ENCODE measurements around the gene SPEG.
"Not testable (repeated sequence)": the region's sequence is repeated elsewhere in the genome, so short reads cannot be mapped to it uniquely, and the experiment has no call there.

SPEG gene

DNA sequence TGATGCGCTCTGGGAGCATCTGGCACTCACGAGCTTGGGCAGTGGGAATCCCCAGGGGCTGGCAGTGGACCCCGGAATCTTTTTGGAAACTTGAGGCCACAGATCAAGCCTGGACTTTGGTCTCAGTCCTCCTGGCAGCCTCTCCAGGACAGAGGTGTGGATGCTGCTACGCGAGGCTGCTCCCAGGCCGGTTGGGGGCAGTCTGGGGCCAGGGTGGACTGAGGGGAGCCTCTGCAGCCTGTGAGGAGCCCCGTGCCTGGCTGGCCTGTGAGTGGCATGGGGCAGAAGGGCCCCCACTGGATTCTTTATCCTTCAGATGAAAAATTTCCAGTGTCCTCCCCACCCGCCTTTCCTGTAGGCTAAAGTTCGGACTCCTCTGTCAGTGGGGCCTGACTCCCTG lies 29.2 kb upstream of the SPEG start:
- no peak for DNase-seq (ENCODE audit: low spot score)

GRCh38 chr2:219405958-219406860 lies 28.4 kb upstream of the SPEG start:
- DNase-seq (ENCODE audit: low spot score), result no peak

- peak; percentile 90 for DNase-seq (ENCODE audit: low spot score)
These were observed 27.8 kb upstream of the SPEG start for GRCh38 chr2:219406861-219407230.

DNA sequence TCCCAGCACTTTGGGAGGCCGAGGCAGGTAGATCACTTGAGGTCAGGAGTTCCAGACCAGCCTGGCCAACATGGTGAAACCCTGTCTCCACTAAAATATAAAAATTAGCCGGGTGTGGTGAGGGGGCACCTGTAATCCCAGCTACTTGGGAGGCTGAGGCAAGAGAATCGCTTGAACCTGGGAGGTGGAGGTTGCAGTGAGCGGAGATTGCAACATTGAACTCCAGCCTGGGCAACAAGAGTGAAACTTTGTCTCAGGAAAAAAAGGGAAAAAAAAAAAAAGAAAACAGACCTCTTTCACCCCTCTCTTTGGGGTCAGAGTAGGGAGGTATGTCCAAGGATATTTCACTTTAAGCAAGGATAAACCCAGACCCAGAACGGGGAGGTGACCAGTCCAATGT lies 27.3 kb upstream of the SPEG start:
- DNase-seq (ENCODE audit: low spot score), result not testable (repeated sequence)

DNA sequence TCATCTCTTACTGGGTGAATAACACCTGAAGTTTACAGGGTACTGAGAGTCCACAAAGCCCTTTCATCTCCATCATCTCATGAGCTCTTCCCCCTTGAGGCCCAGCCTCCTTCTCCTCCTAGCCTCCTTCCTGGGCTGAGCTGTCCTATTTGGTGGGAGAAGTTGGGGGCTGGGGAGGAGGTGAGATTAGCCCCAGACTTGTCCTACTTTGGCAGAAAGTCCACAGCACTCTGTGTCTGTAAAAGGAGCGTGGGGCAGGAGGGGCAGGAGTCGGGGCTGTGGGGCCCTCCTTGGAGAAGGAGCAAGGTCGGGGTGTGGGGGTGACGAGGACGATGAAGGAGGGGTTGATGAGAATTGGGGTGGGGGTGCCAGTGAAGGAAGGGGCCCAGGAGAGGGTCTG lies 26.4 kb upstream of the SPEG start:
- DNase-seq (ENCODE audit: low spot score), result no peak

DNA sequence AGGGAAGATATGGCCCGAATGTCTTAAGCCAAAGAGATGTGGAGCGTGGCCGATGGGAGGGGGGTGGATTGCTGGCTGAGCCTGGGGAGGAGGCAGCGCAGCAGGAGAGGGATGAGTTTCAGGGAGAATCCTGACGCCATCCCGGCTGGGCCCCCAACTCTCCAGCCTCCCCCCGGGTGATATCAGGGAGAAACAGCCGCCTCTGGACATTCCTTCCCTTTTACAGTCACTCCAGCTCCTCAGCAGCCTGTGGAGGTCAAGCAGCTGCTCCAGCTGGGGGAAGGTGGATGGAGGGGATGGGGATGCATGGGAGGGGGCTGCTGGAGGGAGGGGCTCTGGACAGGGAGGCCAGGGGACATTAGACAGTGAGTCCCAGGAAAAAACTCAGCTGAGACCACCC lies 26.0 kb upstream of the SPEG start:
- DNase-seq (ENCODE audit: low spot score), result no peak

- DNase-seq (ENCODE audit: low spot score), result no peak
These were observed 25.0 kb upstream of the SPEG start for GRCh38 chr2:219409619-219410018.

DNA sequence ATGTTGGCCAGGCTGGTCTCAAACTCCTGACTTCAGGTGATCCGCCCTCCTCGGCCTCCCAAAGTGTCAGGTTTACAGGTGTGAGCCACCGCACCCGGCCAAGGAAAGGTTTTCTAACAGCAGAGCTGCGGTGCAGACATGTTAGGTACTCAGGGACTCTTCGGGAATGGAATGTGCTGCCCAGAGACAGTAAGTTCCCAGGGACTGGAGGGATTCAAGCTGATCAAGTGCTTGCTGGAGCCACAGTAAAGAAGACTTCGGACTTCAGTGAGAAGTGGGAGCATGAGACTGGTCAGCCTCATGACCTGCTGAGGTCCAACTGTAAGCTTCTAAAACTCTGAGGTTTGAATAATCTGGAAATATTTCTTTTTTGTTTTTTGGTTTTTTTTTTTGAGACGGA lies 24.3 kb upstream of the SPEG start:
- DNase-seq (ENCODE audit: low spot score), result no peak

GRCh38 chr2:219414857-219415256 lies 19.8 kb upstream of the SPEG start:
- no peak for DNase-seq (ENCODE audit: low spot score)

DNA sequence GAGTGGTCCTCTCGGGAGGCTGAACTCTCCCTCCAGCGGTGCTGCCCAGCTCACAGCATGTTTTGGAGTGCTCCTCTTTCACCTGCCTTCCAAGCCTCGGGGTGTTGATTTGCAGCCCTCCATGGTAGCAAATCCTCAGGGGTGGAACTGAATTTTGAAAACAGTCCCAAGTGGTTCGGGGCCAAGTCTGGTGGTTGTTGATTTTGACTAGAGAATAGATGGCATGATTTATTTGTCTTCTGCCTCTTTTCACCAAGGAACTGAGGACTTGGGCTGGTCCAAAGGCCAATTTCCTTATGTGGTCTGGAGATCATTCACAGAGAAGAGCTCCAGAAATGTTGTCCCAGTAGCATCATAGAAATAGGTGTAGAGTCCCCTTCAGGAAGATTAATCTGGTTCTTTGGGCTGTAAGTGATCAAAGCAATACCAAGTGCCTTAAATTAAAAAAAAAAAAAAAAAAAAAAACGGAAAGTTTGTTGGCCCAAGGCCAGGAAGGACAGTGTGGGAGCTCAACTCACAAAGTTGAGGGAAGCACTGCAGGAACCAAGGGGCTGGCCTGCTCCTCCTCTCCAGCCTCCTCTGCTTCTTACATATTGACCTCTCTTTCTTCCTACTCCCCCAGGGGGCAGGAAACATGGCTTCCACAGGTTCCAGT lies 18.9 kb upstream of the SPEG start:
- no peak for DNase-seq (ENCODE audit: low spot score)

DNA sequence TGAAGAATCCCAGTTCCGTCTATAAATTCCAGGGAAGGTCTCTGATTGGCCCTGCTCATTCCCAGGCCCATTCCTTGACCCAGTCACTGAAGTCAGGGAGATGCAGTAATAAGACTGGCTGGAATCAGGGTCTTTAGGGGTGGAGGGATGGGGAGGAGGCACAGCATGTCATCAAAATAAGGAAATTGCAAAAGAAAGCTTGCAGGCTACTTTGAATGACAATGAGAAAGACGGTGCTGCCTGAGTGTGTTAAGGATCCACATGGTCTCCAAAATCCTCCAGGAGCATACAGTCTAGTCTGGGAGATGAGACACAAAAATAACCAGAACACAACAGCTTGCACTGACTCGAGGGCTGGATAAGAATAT lies 18.4 kb upstream of the SPEG start:
- no peak for DNase-seq (ENCODE audit: low spot score)

- no peak for DNase-seq (ENCODE audit: low spot score)
These were observed 17.7 kb upstream of the SPEG start for GRCh38 chr2:219416938-219417337.

DNA sequence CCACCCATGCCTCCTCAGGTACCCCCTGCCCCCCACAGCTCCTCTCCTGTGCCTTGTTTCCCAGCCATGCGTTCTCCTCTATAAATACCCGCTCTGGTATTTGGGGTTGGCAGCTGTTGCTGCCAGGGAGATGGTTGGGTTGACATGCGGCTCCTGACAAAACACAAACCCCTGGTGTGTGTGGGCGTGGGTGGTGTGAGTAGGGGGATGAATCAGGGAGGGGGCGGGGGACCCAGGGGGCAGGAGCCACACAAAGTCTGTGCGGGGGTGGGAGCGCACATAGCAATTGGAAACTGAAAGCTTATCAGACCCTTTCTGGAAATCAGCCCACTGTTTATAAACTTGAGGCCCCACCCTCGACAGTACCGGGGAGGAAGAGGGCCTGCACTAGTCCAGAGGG lies 17.3 kb upstream of the SPEG start:
- DNase-seq (ENCODE audit: low spot score), result no peak

DNA sequence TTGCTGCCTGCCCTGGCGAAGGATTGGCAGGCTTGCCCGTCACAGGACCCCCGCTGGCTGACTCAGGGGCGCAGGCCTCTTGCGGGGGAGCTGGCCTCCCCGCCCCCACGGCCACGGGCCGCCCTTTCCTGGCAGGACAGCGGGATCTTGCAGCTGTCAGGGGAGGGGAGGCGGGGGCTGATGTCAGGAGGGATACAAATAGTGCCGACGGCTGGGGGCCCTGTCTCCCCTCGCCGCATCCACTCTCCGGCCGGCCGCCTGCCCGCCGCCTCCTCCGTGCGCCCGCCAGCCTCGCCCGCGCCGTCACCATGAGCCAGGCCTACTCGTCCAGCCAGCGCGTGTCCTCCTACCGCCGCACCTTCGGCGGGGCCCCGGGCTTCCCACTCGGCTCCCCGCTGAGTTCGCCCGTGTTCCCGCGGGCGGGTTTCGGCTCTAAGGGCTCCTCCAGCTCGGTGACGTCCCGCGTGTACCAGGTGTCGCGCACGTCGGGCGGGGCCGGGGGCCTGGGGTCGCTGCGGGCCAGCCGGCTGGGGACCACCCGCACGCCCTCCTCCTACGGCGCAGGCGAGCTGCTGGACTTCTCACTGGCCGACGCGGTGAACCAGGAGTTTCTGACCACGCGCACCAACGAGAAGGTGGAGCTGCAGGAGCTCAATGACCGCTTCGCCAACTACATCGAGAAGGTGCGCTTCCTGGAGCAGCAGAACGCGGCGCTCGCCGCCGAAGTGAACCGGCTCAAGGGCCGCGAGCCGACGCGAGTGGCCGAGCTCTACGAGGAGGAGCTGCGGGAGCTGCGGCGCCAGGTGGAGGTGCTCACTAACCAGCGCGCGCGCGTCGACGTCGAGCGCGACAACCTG lies 16.3 kb upstream of the SPEG start, which contains the start of gene DES:
Gene DES, plus strand, starts transcription at position 223 of the 857 bp plus-strand sequence. Its CDS starts 86 bp downstream, at position 309.
- no peak for DNase-seq (ENCODE audit: low spot score)

DNA sequence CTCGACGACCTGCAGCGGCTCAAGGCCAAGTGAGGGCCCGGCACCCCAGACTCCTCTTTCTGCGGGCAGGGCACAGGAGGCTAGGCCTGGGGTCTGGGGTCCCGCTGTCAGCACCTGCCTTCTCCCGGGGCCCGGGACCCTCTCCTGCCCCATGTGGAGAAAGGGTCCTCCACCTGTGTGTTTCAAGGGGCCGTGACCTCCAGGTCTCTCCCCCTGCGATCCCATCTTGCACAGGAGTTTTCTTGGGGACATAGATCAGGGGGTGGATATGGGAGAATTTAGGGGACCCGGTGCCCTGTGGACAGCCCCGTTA lies 15.7 kb upstream of the SPEG start:
- no peak for DNase-seq (ENCODE audit: low spot score)

- DNase-seq (ENCODE audit: low spot score), result no peak
These were observed 15.1 kb upstream of the SPEG start for GRCh38 chr2:219419331-219420197.

DNA sequence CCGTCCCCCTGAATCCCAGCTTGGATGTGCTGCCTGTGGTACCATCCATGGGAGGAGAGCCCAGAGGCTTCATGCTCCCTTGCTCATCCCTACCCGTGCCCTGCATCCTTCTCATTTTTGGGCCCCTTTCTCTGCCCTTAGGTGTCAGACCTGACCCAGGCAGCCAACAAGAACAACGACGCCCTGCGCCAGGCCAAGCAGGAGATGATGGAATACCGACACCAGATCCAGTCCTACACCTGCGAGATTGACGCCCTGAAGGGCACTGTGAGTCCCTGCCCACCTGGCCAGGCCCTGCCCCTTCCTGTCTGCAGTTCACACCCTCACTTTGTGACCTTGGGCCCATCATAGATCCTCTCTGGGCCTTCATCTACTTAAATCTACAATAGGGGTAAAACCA lies 14.0 kb upstream of the SPEG start:
- no peak for DNase-seq (ENCODE audit: low spot score)

DNA sequence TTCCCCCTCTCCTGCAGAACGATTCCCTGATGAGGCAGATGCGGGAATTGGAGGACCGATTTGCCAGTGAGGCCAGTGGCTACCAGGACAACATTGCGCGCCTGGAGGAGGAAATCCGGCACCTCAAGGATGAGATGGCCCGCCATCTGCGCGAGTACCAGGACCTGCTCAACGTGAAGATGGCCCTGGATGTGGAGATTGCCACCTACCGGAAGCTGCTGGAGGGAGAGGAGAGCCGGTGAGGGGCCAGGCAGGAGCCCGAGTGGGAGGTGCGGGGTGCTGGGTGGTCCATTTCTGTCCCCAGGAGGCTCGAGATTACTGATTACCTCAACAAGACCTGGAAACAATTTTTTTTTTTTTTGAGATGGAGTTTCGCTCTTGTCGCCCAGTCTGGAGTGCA lies 13.3 kb upstream of the SPEG start:
- no peak for DNase-seq (ENCODE audit: low spot score)

DNA sequence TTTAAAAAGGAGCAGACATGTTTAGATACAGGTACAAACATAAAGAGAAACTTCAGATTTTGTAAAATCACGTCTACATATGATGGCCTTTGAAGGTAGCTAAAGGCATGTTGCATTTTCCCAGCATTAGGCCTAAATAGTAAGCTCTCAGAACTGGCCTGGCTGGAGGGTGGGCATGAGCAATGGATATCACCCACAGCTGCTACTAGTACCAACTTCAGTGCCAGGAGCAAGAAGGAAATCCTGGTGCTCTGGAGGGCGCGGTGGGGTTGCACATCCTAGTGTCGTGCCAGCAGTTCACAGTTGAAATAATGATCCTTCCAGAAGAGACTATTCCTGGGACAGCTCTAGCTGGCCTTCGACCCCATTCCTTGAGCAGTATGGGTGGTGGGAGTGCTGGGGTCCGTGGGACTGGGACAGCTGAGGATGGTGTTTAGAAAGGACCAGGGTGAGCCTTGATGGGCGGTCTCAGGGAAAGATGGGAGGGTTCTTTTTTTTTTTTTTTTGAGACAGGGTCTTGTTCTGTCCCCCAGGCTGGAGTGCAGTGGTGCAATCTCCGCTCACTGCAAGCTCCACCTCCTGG lies 11.6 kb upstream of the SPEG start:
- no peak for DNase-seq (ENCODE audit: low spot score)

DNA sequence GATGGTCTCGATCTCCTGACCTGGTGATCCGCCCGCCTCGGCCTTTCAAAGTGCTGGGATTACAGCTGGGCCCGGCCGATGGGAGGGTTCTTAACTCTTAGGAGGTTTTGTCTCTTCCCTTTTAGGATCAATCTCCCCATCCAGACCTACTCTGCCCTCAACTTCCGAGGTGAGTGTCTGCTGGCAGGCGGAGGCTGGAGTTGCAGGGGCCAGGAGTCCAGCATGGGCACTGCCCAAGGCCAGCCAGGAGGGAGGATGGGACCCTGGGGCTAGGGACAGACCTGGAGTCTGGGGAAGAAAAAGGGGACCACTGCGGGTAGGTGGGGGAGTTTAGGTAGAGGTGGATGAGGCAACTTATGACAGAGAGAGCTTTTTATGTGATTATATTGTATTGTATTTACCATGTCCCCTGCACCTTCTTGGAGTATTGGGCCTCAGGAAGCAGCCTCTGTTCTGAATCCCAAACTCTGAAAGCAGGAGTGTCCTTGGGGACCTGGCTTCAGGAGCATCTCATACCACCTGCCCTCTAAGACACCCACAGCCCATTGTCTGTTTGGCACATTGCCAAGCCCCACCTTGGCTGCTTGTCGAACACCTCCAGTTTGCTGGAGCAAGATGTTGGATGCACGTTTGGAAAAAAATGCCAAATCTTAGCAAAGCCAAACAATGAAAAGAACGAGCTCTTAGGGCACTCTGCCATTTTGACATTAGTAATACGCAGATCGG lies 10.8 kb upstream of the SPEG start:
- DNase-seq (ENCODE audit: low spot score), result no peak
